Liver (tissue), 9 donors: Measurements from ENCODE around the gene EN1. TPM values are rescaled to one million over a fixed set of nuclear protein-coding genes. Genes with fewer than 3 reads are reported as not detected.

Experiments
- DNase-seq: peaks from one replicate; pipeline ENCODE4 v3.0.0-alpha.2; 2017; ENCODE audit warnings: low spot score
- H3K27ac ChIP-seq, 2 donors: one replicate each; pipeline ENCODE4 v1.7.0; 2013; ENCODE audit warnings: inconsistent platforms in 2 of 2, low read length in 2 of 2, control low read depth in 1 of 2, low read depth in 1 of 2, mild to moderate bottlenecking in 1 of 2
- H3K27me3 ChIP-seq, 4 donors: one replicate each; pipeline versions ENCODE4 v1.6.1 to v1.7.0; 2013; ENCODE audit warnings: low read length in 3 of 4, inconsistent platforms in 1 of 4, mild to moderate bottlenecking in 1 of 4, moderate library complexity in 1 of 4; ENCODE audit not compliant: control insufficient read depth in 4 of 4, insufficient read depth in 4 of 4
- H3K36me3 ChIP-seq, 4 donors: one replicate each; pipeline versions ENCODE4 v1.6.1 to v1.7.0; 2013; ENCODE audit warnings: low read length in 3 of 4, mild to moderate bottlenecking in 3 of 4, low read depth in 1 of 4, moderate library complexity in 1 of 4; ENCODE audit not compliant: control insufficient read depth in 4 of 4, insufficient read depth in 3 of 4
- H3K4me1 ChIP-seq, 4 donors: one replicate each; pipeline versions ENCODE4 v1.6.1 to v1.7.0; 2013; ENCODE audit warnings: low read length in 3 of 4, mild to moderate bottlenecking in 3 of 4, moderate library complexity in 1 of 4; ENCODE audit not compliant: control insufficient read depth in 4 of 4, insufficient read depth in 4 of 4
- H3K4me3 ChIP-seq, 3 donors: one replicate each; pipeline versions ENCODE4 v1.6.1 to v1.7.0; 2013; ENCODE audit warnings: low read length in 3 of 3, control low read depth in 1 of 3, low read depth in 1 of 3, mild to moderate bottlenecking in 1 of 3
- H3K9ac ChIP-seq, 2 donors: one replicate each; pipeline ENCODE4 v1.7.0; 2013; ENCODE audit warnings: low read length in 2 of 2, mild to moderate bottlenecking in 2 of 2, moderate library complexity in 2 of 2, control low read depth in 1 of 2, low read depth in 1 of 2
- H3K9me3 ChIP-seq, 4 donors: one replicate each; pipeline versions ENCODE4 v1.6.1 to v1.7.0; 2013; ENCODE audit warnings: low read length in 3 of 4; ENCODE audit not compliant: control insufficient read depth in 4 of 4
- EGR1 ChIP-seq, 2 donors: IDR thresholded peaks; 2 replicates each; pipeline ENCODE4 v1.6.1; 2016 to 2018; ENCODE audit warnings: antibody characterized with exemption in 2 of 2, low read depth in 2 of 2
- FOXA1 ChIP-seq: IDR thresholded peaks from 2 replicates; pipeline ENCODE4 v1.6.1; 2016; ENCODE audit warnings: antibody characterized with exemption
- FOXA2 ChIP-seq: IDR thresholded peaks from 2 replicates; pipeline ENCODE4 v1.6.1; 2016; ENCODE audit warnings: antibody characterized with exemption
- GABPA ChIP-seq, 2 donors: IDR thresholded peaks in 1 of 2; conservative IDR thresholded peaks in 1 of 2; 2 replicates each; pipeline ENCODE4 v1.6.1; 2016; ENCODE audit warnings: antibody characterized with exemption in 2 of 2, mild to moderate bottlenecking in 1 of 2, moderate library complexity in 1 of 2
- HNF4A ChIP-seq, 2 donors: conservative IDR thresholded peaks; 2 replicates each; pipeline ENCODE4 v1.6.1; 2016; ENCODE audit warnings: antibody characterized with exemption in 2 of 2, mild to moderate bottlenecking in 2 of 2
- HNF4G ChIP-seq: IDR thresholded peaks from 2 replicates; pipeline ENCODE4 v1.6.1; 2016; ENCODE audit warnings: antibody characterized with exemption
- JUND ChIP-seq, 2 donors: IDR thresholded peaks; 2 replicates each; pipeline ENCODE4 v1.6.1; 2016; ENCODE audit warnings: antibody characterized with exemption in 2 of 2
- NR2F2 ChIP-seq: IDR thresholded peaks from 2 replicates; pipeline ENCODE4 v1.6.1; 2016; ENCODE audit warnings: antibody characterized with exemption
- RAD21 ChIP-seq, 2 donors: IDR thresholded peaks; 2 replicates each; pipeline ENCODE4 v1.6.1; 2016; ENCODE audit warnings: antibody characterized with exemption in 2 of 2, mild to moderate bottlenecking in 2 of 2
- RXRA ChIP-seq, 2 donors: IDR thresholded peaks; 2 replicates each; pipeline ENCODE4 v1.6.1; 2017 to 2018; ENCODE audit warnings: antibody characterized with exemption in 2 of 2, mild to moderate bottlenecking in 1 of 2
- SP1 ChIP-seq: IDR thresholded peaks from 2 replicates; pipeline ENCODE4 v1.6.1; 2018; ENCODE audit warnings: antibody characterized with exemption, mild to moderate bottlenecking
- TAF1 ChIP-seq: conservative IDR thresholded peaks from 2 replicates; pipeline ENCODE4 v1.6.1; 2016; ENCODE audit warnings: antibody characterized with exemption, mild to moderate bottlenecking
- YY1 ChIP-seq: IDR thresholded peaks from 2 replicates; pipeline ENCODE4 v1.6.1; 2016; ENCODE audit warnings: antibody characterized with exemption, mild to moderate bottlenecking
- WGBS: extraction: QIAGEN DNeasy Blood & Tissue Kit; methylation state at CpG from one replicate; pipeline ENCODE4 v1.1.7; 2013; 5-methylcytosine and 5-hydroxymethylcytosine counted together
- polyA plus RNA-seq, 2 donors: library from polyadenylated mRNA; stranded (reverse) in 1 of 2; unstranded in 1 of 2; fragments of 200-250 nt in 1 of 2; fragments of >200 nt in 1 of 2; fragmentation: Nextera tagmentation in 1 of 2; extraction: Ambion mirVana in 1 of 2; gene quantifications; one replicate each; pipeline versions ENCODE4 v1.2.1 to v1.2.3, GENCODE V29; 2013 to 2015
- total RNA-seq, 2 donors: library from RNA; depleted of rRNA; stranded (reverse); fragments of >200 nt; gene quantifications; one replicate each; pipeline ENCODE4 v1.2.3, GENCODE V29; 2014
- TF ChIP-seq, protein P1 (sequence below): fragments of 150-350 bp; IDR thresholded peaks from 2 replicates; pipeline ENCODE4 v1.5.1; 2017; ENCODE audit warnings: improper control_type of control experiment, low read depth, low read length; ENCODE audit not compliant: missing input control
- TF ChIP-seq, protein P2 (sequence below): IDR thresholded peaks from 2 replicates; pipeline ENCODE4 v1.6.1; 2016; ENCODE audit warnings: antibody characterized with exemption
- TF ChIP-seq, protein P3 (sequence below): IDR thresholded peaks from 2 replicates; pipeline ENCODE4 v1.6.1; 2016; ENCODE audit warnings: antibody characterized with exemption, mild to moderate bottlenecking
- TF ChIP-seq, protein P4 (sequence below): IDR thresholded peaks from 2 replicates; pipeline ENCODE4 v1.6.1; 2016; ENCODE audit warnings: antibody characterized with exemption
- donor health status: healthy.
- donor health status: healthy.
- donor health status: healthy.
- donor health status: healthy.
- donor health status: healthy.

EN1 gene
- total and polyA plus RNA-seq, 4 donors, result not detected

DNA sequence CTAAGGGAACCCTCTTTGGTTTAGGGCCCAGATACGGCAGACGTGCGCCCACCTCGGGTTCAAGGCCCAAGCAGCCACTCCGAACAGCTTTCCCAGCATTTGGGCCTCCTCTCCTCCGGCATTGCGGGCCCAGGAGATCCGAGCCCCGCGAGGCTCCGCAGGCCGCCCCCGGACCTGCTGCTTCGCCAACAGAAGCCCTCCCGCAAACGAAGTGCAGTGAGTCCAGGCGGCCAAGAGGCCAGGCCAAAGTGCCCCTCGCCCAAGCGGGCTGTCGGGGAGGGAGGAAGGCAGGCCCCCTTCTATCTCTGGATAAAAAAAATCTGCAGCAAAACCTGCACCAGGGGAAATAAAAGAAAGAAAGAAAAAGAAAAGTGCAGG lies 6.0 kb downstream of the EN1 start:
- no peak overlapping the region for H3K4me3 ChIP-seq
- H3K9ac ChIP-seq, result no peak overlapping the region
- H3K27me3 ChIP-seq, result peaks cover 10 to 57% (median 40%) of the 10 kb centered on the region in 4 donors
- no peaks in the 10 kb centered on the region for H3K9me3 ChIP-seq
- no peak overlapping the region for H3K27ac ChIP-seq
- DNase-seq, result no peak
- WGBS, result 29% methylated on average over 20 of the region's 20 CpGs
- H3K4me1 ChIP-seq, result peaks cover 5 to 15% (median 11%) of the 10 kb centered on the region in 4 donors
- TF ChIP-seq, protein P1, sequence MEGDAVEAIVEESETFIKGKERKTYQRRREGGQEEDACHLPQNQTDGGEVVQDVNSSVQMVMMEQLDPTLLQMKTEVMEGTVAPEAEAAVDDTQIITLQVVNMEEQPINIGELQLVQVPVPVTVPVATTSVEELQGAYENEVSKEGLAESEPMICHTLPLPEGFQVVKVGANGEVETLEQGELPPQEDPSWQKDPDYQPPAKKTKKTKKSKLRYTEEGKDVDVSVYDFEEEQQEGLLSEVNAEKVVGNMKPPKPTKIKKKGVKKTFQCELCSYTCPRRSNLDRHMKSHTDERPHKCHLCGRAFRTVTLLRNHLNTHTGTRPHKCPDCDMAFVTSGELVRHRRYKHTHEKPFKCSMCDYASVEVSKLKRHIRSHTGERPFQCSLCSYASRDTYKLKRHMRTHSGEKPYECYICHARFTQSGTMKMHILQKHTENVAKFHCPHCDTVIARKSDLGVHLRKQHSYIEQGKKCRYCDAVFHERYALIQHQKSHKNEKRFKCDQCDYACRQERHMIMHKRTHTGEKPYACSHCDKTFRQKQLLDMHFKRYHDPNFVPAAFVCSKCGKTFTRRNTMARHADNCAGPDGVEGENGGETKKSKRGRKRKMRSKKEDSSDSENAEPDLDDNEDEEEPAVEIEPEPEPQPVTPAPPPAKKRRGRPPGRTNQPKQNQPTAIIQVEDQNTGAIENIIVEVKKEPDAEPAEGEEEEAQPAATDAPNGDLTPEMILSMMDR, result no peak
- TF ChIP-seq, protein P2, sequence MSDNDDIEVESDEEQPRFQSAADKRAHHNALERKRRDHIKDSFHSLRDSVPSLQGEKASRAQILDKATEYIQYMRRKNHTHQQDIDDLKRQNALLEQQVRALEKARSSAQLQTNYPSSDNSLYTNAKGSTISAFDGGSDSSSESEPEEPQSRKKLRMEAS, result no peak
- TF ChIP-seq FOXA1, result no peak
- no peak for TF ChIP-seq EGR1 (IDR thresholded peaks at IDR 0.05; ENCODE audit: low read depth in 2 of 2)
- no peak for TF ChIP-seq TAF1
- TF ChIP-seq NR2F2, result no peak
- TF ChIP-seq GABPA (IDR thresholded peaks at IDR 0.05 in 1 of 2, conservative IDR thresholded peaks at IDR 0.05 in 1 of 2), result no peak
- TF ChIP-seq, protein P3, sequence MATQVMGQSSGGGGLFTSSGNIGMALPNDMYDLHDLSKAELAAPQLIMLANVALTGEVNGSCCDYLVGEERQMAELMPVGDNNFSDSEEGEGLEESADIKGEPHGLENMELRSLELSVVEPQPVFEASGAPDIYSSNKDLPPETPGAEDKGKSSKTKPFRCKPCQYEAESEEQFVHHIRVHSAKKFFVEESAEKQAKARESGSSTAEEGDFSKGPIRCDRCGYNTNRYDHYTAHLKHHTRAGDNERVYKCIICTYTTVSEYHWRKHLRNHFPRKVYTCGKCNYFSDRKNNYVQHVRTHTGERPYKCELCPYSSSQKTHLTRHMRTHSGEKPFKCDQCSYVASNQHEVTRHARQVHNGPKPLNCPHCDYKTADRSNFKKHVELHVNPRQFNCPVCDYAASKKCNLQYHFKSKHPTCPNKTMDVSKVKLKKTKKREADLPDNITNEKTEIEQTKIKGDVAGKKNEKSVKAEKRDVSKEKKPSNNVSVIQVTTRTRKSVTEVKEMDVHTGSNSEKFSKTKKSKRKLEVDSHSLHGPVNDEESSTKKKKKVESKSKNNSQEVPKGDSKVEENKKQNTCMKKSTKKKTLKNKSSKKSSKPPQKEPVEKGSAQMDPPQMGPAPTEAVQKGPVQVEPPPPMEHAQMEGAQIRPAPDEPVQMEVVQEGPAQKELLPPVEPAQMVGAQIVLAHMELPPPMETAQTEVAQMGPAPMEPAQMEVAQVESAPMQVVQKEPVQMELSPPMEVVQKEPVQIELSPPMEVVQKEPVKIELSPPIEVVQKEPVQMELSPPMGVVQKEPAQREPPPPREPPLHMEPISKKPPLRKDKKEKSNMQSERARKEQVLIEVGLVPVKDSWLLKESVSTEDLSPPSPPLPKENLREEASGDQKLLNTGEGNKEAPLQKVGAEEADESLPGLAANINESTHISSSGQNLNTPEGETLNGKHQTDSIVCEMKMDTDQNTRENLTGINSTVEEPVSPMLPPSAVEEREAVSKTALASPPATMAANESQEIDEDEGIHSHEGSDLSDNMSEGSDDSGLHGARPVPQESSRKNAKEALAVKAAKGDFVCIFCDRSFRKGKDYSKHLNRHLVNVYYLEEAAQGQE, result no peak
- no peak for TF ChIP-seq SP1
- no peak for TF ChIP-seq YY1
- no peak for TF ChIP-seq HNF4G
- no peak for TF ChIP-seq HNF4A (conservative IDR thresholded peaks at IDR 0.05)
- no peak for TF ChIP-seq FOXA2
- TF ChIP-seq, protein P4, sequence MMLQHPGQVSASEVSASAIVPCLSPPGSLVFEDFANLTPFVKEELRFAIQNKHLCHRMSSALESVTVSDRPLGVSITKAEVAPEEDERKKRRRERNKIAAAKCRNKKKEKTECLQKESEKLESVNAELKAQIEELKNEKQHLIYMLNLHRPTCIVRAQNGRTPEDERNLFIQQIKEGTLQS, result no peak
- no peaks in the 10 kb centered on the region for H3K36me3 ChIP-seq

DNA sequence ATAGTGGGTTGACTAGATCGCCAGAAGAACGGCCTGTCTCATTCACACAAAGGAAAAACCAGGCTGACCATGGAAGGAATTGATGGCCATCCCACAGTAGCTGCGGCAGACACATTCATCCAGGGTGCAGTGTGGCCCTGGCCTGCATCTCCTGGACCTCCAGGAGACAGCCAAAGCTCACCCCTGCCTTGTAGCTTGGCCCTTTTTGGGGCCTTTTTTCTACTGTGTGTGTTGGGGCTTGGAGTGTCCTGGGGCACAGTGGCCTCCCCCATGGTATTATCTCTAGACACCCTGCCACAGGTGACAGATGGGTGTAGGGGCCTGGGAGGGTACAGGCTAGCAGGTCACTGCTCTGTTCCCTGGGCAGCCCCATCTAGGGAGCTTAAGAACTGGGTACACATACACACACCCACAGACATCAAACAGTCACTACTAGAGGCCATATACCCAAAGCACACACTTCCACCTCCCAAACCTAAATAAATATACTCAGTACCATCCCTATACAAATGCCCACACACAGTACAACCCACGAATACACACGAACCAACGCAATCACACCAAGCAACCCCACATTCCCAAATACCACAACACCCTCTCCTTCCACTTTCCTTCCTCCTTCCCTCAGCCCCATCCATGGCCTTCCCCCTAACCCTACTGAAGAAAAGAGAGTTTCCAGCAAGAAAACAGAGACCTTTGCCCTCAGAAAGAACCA lies 8.6 kb downstream of the EN1 start:
- 65% methylated on average over 6 of the region's 6 CpGs for WGBS
- TF ChIP-seq FOXA2 (no peak), FOXA1 (no peak), JUND (IDR thresholded peaks at IDR 0.05) (no peak), RXRA (IDR thresholded peaks at IDR 0.05) (no peak), HNF4G (no peak), NR2F2 (no peak), RAD21 (IDR thresholded peaks at IDR 0.05) (no peak), YY1 (no peak), EGR1 (IDR thresholded peaks at IDR 0.05; ENCODE audit: low read depth in 2 of 2) (no peak)
- TF ChIP-seq, protein P3, result no peak
- TF ChIP-seq, protein P1, result no peak
- TF ChIP-seq, protein P2, result no peak
- TF ChIP-seq, protein P4, result no peak

More for the DNA sequence above, 8.6 kb downstream of the EN1 start:
- no peaks in the 10 kb centered on the region for H3K36me3 ChIP-seq
- no peak overlapping the region for H3K9ac ChIP-seq
- DNase-seq, result no peak
- H3K9me3 ChIP-seq, result no peaks in the 10 kb centered on the region
- H3K27ac ChIP-seq, result no peak overlapping the region
- no peak overlapping the region for H3K4me3 ChIP-seq
- peaks cover 10 to 29% (median 22%) of the 10 kb centered on the region in 4 donors for H3K4me1 ChIP-seq
- H3K27me3 ChIP-seq, result peaks cover 3 to 51% (median 35%) of the 10 kb centered on the region in 4 donors
